GM23248 (cell line): ENCODE data around the gene EIPR1. TPM values are rescaled to one million over a fixed set of nuclear protein-coding genes. Genes with fewer than 3 reads are reported as not detected.

Experiments used
- DNase-seq: peaks from one replicate; pipeline ENCODE4 v3.0.0-alpha.2; 2015
- H2AFZ ChIP-seq: fragments of 200-600 bp; sonication (generic); 2 replicates; pipeline ENCODE4 v1.6.1; 2016; ENCODE audit warnings: antibody characterized with exemption
- H3F3A ChIP-seq: fragments of 200-600 bp; sonication (generic); 2 replicates; pipeline ENCODE4 v1.6.1; 2016; ENCODE audit warnings: mild to moderate bottlenecking, antibody characterized with exemption, mixed run types; ENCODE audit not compliant: insufficient read depth
- H3K27ac ChIP-seq: fragments of 200-600 bp; sonication (generic); 2 replicates; pipeline ENCODE4 v1.5.1; 2016; ENCODE audit warnings: mild to moderate bottlenecking
- H3K27me3 ChIP-seq: fragments of 200-600 bp; sonication (generic); replicated peaks from 2 replicates; pipeline ENCODE4 v1.6.1; 2016; ENCODE audit warnings: mild to moderate bottlenecking; ENCODE audit not compliant: insufficient read depth
- H3K36me3 ChIP-seq: fragments of 200-600 bp; sonication (generic); 2 replicates; pipeline ENCODE4 v1.6.1; 2016; ENCODE audit warnings: low read depth, mild to moderate bottlenecking
- H3K4me1 ChIP-seq: fragments of 200-600 bp; sonication (generic); 2 replicates; pipeline ENCODE4 v1.6.1; 2016; ENCODE audit warnings: mild to moderate bottlenecking; ENCODE audit not compliant: insufficient read depth
- H3K4me2 ChIP-seq: fragments of 200-600 bp; sonication (generic); one replicate; pipeline ENCODE4 v1.6.1; 2016; ENCODE audit warnings: mild to moderate bottlenecking; ENCODE audit not compliant: unreplicated experiment
- H3K4me3 ChIP-seq: fragments of 200-600 bp; sonication (generic); 2 replicates; pipeline ENCODE4 v1.5.1; 2016; ENCODE audit warnings: mild to moderate bottlenecking
- H3K79me2 ChIP-seq: fragments of 200-600 bp; sonication (generic); 2 replicates; pipeline ENCODE4 v1.6.1; 2016; ENCODE audit warnings: mild to moderate bottlenecking; ENCODE audit not compliant: insufficient read depth
- H3K9ac ChIP-seq: fragments of 200-600 bp; sonication (generic); 2 replicates; pipeline ENCODE4 v1.6.1; 2016; ENCODE audit warnings: mild to moderate bottlenecking
- H3K9me2 ChIP-seq: fragments of 200-600 bp; sonication (generic); 2 replicates; pipeline ENCODE4 v1.6.1; 2016; ENCODE audit warnings: mixed run types, mild to moderate bottlenecking, moderate library complexity; ENCODE audit not compliant: insufficient read depth
- H3K9me3 ChIP-seq: fragments of 200-600 bp; sonication (generic); one replicate; pipeline ENCODE4 v1.6.1; 2017; ENCODE audit warnings: low read depth
- H4K20me1 ChIP-seq: fragments of 200-600 bp; sonication (generic); 2 replicates; pipeline ENCODE4 v1.6.0; 2016; ENCODE audit not compliant: insufficient read depth
- EZH2 ChIP-seq: fragments of 200-600 bp; sonication (generic); IDR thresholded peaks from 2 replicates; pipeline ENCODE4 v1.6.1; 2018; ENCODE audit warnings: antibody characterized with exemption, mild to moderate bottlenecking; ENCODE audit not compliant: insufficient read depth, poor library complexity, severe bottlenecking
- EZH2phosphoT487 ChIP-seq: fragments of 200-600 bp; sonication (generic); IDR thresholded peaks from 2 replicates; pipeline ENCODE4 v1.6.1; 2018; ENCODE audit warnings: antibody characterized with exemption, moderate library complexity, mild to moderate bottlenecking, low read depth; ENCODE audit not compliant: insufficient read depth
- WGBS, 2 experiments: methylation state at CpG; one replicate each; pipeline ENCODE4 v1.1.6; 2015 to 2017; ENCODE audit warnings: low lambda C conversion rate in 2 of 2, low coverage in 1 of 2; ENCODE audit errors: missing lambda C conversion rate in 2 of 2; 5-methylcytosine and 5-hydroxymethylcytosine counted together
- in situ Hi-C: fragments of 300-500 bp; cut with MboI; formaldehyde crosslinking; loops from 2 replicates; pipeline ENCODE4 v1.15.0; 2020
- polyA plus RNA-seq: library from polyadenylated mRNA; unstranded; fragments of >200 nt; fragmentation: Nextera tagmentation; extraction: Ambion mirVana; gene quantifications from 2 replicates; pipeline ENCODE4 v1.2.1, GENCODE V29; 2016
- total RNA-seq: library from RNA; depleted of rRNA; stranded (reverse); fragments of >200 nt; shearing (Covaris generic); gene quantifications from 2 replicates; pipeline ENCODE4 v1.2.3, GENCODE V29; 2014

EIPR1 gene
- total and polyA plus RNA-seq, 2 experiments from 2014 or later: 20.2 to 46.5 TPM

- WGBS, 2 experiments: 77% methylated on average over 37 to 39 of the region's 39 CpGs
These were observed 229.7 kb downstream of the EIPR1 start for GRCh38 chr2:3147651-3148530.

GRCh38 chr2:3146772-3147650 is 230.6 kb downstream of the EIPR1 start:
- 63 to 71% methylated on average over 27 to 30 of the region's 30 CpGs for WGBS, 2 experiments
- Histone ChIP-seq H2AFZ (no peak overlapping the region), H3K4me1 (no peaks in the 10 kb centered on the region), H3K79me2 (no peaks in the 10 kb centered on the region), H3K27me3 (no peaks in the 10 kb centered on the region), H4K20me1 (no peaks in the 10 kb centered on the region), H3K36me3 (no peaks in the 10 kb centered on the region), H3K9ac (no peak overlapping the region), H3K4me2 (no peak overlapping the region), H3K27ac (no peak overlapping the region), H3F3A (no peaks in the 10 kb centered on the region), H3K4me3 (no peak overlapping the region), H3K9me3 (no peaks in the 10 kb centered on the region), H3K9me2 (no peaks in the 10 kb centered on the region)
- no peak for TF ChIP-seq EZH2
- TF ChIP-seq EZH2phosphoT487: no peak
- in situ Hi-C loops: no loop called here
- DNase-seq: no peak

More at GRCh38 chr2:3147651-3148530, 229.7 kb downstream of the EIPR1 start:
- H3K9ac ChIP-seq: no peak overlapping the region
- no peak overlapping the region for H3K4me2 ChIP-seq
- no peak for DNase-seq
- H3K4me1 ChIP-seq: no peaks in the 10 kb centered on the region
- in situ Hi-C loops: no loop called here
- no peaks in the 10 kb centered on the region for H3K9me3 ChIP-seq
- no peak overlapping the region for H3K4me3 ChIP-seq
- H3K27ac ChIP-seq: no peak overlapping the region
- H3K79me2 ChIP-seq: no peaks in the 10 kb centered on the region
- H3K27me3 ChIP-seq: no peaks in the 10 kb centered on the region
- H3K36me3 ChIP-seq: no peaks in the 10 kb centered on the region
- H3K9me2 ChIP-seq: no peaks in the 10 kb centered on the region
- H2AFZ ChIP-seq: no peak overlapping the region
- H4K20me1 ChIP-seq: no peaks in the 10 kb centered on the region
- TF ChIP-seq EZH2 (no peak), EZH2phosphoT487 (no peak)
- no peaks in the 10 kb centered on the region for H3F3A ChIP-seq

GRCh38 chr2:3146175-3146574 is 231.4 kb downstream of the EIPR1 start:
- H3K4me1 ChIP-seq: no peaks in the 10 kb centered on the region
- no peak overlapping the region for H3K4me2 ChIP-seq
- H3K4me3 ChIP-seq: no peak overlapping the region
- H3K27ac ChIP-seq: no peak overlapping the region
- H3K79me2 ChIP-seq: no peaks in the 10 kb centered on the region
- no peak for TF ChIP-seq EZH2
- TF ChIP-seq EZH2phosphoT487: no peak
- H3K9me3 ChIP-seq: no peaks in the 10 kb centered on the region
- no peaks in the 10 kb centered on the region for H3K27me3 ChIP-seq
- no peak for DNase-seq
- in situ Hi-C loops: no loop called here
- no peaks in the 10 kb centered on the region for H3K36me3 ChIP-seq
- H2AFZ ChIP-seq: no peak overlapping the region
- no peak overlapping the region for H3K9ac ChIP-seq
- WGBS, 2 experiments: 31 to 39% methylated on average over 8 of the region's 8 CpGs
- H4K20me1 ChIP-seq: no peaks in the 10 kb centered on the region
- H3K9me2 ChIP-seq: no peaks in the 10 kb centered on the region
- H3F3A ChIP-seq: no peaks in the 10 kb centered on the region

GRCh38 chr2:3145471-3146021 is 232.1 kb downstream of the EIPR1 start:
- no peak overlapping the region for H3K27ac ChIP-seq
- in situ Hi-C loops: no loop called here
- DNase-seq: no peak

More at GRCh38 chr2:3145471-3146021, 232.1 kb downstream of the EIPR1 start:
- H3K4me2 ChIP-seq: no peak overlapping the region
- 71 to 76% methylated on average over 15 of the region's 15 CpGs for WGBS, 2 experiments
- no peaks in the 10 kb centered on the region for H3K9me2 ChIP-seq
- H3F3A ChIP-seq: no peaks in the 10 kb centered on the region
- no peaks in the 10 kb centered on the region for H3K36me3 ChIP-seq
- no peak overlapping the region for H3K4me3 ChIP-seq
- H3K27me3 ChIP-seq: no peaks in the 10 kb centered on the region
- H3K9me3 ChIP-seq: no peaks in the 10 kb centered on the region
- TF ChIP-seq EZH2phosphoT487 (no peak), EZH2 (no peak)
- H3K79me2 ChIP-seq: no peaks in the 10 kb centered on the region
- H3K9ac ChIP-seq: no peak overlapping the region
- no peaks in the 10 kb centered on the region for H3K4me1 ChIP-seq
- no peaks in the 10 kb centered on the region for H4K20me1 ChIP-seq
- no peak overlapping the region for H2AFZ ChIP-seq
